GM19193 (cell line): ENCODE data around the gene TMEM86B.

ENCODE experiments used
- POLR2A ChIP-seq: IDR thresholded peaks from 4 replicates; pipeline ENCODE4 v1.6.1; 2011; ENCODE audit not compliant: insufficient read depth, insufficient read length; ENCODE audit errors: extremely low read depth

Gene TMEM86B

GRCh38 chr19:55213547-55213946, 15.0 kb downstream of the TMEM86B start:
- TF ChIP-seq POLR2A: no peak

GRCh38 chr19:55212447-55212846, 16.1 kb downstream of the TMEM86B start:
- TF ChIP-seq POLR2A: no peak

DNA sequence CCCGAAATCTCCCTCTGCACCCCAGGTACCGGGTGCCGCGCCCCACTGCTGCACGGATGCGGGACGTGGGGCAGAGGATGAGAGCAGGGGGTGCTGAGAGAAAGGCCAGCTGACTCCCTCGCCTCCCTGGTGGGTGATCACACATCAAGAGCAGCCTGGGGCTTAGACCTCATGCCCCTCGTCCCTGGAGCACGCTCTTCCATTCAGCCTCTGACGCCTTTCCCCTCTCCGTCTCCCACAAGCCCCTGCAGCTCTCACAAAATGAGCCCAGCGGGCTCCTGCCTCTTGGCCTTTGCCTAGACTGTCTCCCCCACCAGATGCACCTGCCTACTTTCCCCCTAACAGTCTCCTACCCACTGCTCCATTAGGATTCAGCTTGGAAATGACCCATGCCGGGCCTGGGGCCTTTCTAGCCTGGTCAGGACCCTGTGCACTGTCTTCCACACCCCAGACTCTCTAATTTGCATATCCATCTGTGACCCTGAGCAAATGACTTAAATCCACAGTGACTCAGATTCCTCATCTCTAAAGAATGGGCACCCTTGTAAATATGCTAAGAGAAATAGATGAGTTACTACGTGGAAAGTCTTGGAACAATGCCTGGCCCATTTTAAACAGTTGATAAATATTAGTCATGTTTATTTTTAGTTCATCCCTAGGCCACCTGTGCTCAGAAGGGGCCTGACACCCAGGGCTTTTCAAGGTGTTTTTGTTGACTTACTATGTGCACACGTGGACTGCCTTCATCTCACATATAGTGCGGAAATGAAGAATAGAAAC, 18.7 kb downstream of the TMEM86B start:
- no peak for TF ChIP-seq POLR2A

DNA sequence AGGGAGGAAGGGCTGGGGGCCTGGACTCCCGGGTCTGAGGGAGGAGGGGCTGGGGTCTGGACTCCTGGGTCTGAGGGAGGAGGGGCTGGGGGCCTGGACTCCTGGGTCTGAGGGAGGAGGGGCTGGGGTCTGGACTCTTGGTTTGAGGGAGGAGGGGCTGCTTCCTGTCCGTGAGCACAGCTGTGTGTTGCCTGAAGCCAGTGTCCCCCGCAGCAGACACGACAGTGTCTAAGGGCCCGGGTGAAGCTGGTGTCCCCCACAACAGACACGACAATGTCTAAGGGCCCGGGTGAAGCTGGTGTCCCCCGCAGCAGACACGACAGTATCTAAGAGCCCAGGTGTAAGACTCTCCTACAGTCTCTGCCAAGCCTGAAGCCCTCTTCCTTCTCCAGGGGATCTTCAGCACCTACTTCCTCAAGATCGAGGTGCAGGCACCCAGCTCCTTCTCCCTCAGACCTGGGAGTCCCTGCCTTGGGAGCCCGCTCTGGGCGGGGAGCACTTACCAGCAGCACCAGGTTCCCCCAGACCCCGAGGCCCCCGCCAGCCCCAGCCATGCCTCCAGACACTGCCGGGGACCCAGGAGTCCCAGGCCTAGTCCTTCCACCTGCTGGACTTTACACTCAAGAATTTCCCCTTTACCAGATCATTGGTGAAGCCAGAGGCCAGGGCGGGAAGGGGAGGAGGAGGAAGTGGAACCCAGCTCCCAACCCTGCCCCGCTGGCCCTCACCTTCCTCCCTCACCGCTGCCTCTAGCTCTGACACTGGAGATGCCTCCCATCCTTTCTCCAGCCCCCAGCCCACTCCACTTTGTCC, 19.5 kb downstream of the TMEM86B start, which contains the start of gene PTPRH:
TSS of gene PTPRH (minus strand) at position 622 of the 813 bp plus-strand sequence. CDS start at position 554, 68 bp downstream.
- TF ChIP-seq POLR2A: no peak

DNA sequence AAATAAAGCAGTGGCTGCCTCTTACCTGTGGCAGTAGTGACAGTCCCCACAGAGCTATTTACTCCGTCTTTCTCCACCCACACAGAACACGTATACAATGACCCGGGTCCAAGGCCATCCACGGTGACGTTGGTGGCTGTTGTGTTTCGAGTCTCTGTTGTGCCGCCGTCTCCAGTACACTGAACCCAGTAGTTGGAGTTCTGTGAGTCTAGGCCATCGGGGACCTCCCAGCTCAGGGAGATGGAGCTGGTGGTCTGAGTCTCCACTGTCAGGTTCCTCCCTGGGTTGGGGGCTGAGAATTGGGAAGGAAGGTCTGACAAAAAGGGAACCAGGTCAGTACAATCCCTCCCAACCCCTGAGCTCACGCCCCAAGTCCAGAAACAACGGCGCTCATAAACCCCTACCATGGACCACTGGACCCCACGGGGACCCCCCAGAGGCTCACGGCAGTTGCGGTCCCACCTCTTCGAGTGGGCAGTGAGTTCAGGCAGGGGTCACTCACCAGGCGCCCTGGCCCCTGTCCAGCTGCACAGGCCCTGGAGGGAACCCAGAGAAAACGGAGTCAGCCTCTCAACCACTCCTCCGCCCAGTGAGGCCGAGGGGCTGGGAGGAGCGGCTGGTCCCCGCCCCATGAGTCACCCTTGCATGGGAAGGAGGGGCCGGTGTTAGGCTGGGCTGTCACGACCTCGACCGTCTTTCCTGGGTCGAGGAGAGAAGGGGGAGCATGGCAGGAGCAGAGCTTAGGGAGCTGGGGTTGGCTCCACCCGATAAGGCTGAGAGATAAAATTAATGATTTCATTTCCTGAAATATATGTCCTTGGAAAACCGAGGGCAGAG, 21.7 kb downstream of the TMEM86B start:
- TF ChIP-seq POLR2A: no peak

DNA sequence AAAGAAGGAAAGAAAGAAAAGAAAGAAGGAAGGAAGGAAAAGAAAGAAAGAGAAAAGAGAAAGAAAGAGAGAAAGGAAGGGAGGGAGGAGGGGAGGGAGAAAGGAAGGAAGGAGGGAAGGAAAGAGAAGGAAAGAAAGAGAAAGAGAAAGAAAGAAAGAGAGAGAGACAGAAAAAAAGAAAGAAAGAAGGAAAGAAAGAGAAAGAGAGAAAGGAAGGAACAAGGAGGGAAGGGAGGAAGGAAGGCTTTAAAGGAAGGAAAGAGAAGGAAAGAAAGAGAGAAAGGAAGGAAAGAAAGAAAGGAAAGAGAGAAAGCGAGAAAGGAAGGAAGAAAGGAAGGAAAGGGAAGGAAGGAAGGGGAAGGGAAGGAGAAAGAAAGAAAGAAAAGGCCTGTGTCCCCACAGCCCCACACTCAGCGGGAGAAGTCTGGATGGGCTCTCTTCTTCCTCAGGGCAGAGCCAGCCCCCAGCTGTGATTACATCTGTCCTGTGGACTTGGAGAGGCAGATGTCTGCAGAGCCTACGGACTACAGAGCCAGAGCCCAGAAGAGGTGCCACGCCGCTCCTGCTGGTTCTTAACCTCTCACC, 28.9 kb downstream of the TMEM86B start:
- no peak for TF ChIP-seq POLR2A

- TF ChIP-seq POLR2A: no peak
Observed at GRCh38 chr19:55198651-55199050, 29.9 kb downstream of the TMEM86B start.

GRCh38 chr19:55197528-55197927, 31.0 kb downstream of the TMEM86B start:
- TF ChIP-seq POLR2A: no peak

GRCh38 chr19:55196803-55197202, 31.8 kb downstream of the TMEM86B start:
- TF ChIP-seq POLR2A: no peak

DNA sequence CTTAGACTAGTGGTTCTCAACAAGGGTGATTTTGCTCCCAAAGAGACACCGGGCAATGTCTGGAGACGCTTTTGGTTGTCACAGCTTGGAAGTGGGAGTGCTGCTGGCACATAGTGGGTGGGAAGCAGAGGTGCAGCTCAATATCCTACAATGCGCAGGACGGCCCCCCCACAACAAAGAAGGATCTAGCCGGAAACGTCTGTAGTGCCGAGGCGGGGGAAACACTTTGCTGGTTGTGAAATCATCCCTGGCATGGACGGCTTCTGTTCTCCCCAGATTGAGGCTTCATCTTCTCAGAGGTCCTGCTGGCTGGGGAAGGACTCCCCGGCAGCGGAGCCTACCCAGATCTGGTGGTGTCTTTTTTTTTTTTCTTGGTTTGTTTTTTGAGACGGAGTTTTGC, 35.1 kb downstream of the TMEM86B start:
- TF ChIP-seq POLR2A: no peak

DNA sequence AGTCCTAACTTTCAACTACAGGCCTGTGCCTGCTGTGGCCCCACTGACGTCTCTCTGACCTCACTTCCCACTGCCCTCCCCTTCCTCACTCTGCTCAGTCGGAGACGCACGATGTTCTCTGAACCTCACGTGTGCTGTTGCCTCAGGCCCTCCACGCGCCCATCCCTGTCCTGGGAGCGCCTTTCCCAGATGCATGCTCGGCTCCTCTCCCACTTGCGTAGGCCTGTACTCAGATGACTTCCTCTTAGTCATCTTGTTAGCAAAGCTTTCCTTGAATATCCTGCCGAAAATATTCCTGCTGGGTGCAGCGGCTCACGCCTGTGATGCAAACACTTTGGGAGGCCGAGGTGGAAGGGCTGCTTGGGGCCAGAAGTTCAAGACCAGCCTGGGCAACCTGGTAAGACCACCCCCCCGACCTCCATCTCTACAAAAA, 39.1 kb downstream of the TMEM86B start:
- no peak for TF ChIP-seq POLR2A

GRCh38 chr19:55188625-55189024, 39.9 kb downstream of the TMEM86B start:
- no peak for TF ChIP-seq POLR2A

DNA sequence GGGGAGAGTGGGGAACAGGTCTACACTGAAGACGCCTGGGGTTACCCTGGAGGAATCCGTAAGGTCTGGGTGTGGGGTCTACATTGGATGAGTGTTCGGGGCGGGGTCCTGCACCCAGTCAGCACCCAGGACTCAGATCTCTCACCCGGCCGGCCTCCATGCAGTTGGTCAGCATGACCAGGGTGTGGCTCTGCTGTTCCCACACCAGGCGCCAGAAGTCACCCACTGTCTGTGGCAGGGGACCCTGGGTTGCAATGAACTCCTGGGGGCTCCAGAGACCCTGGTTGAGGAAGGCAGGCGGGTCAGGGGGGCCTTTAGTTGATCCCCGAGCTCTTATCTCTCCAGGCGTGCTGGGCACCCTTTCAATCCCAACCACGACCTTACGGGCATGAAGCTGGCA, 42.5 kb downstream of the TMEM86B start:
- no peak for TF ChIP-seq POLR2A

- no peak for TF ChIP-seq POLR2A
Observed at GRCh38 chr19:55181740-55182139, 46.8 kb downstream of the TMEM86B start.
